B cell (primary cell): ENCODE measurements around the gene NDUFS7. TPM values are rescaled to one million over a fixed set of nuclear protein-coding genes. Genes with fewer than 3 reads are reported as not detected.

Experiments
- ATAC-seq: fragments of 200-7000 bp; cut with Tn5 transposase; one replicate; pipeline ENCODE4 v1.10.0; 2021; ENCODE audit warnings: low read depth, mild to moderate bottlenecking, moderate number of reproducible peaks, moderate library complexity
- CTCF ChIA-PET: fragments of 350-600 bp; sonication (Branson Sonifier 250); formaldehyde crosslinking; loops from one replicate; lab custom pipeline; 2021; ENCODE audit warnings: antibody characterized with exemption, inconsistent platforms; lab: Charles Lee
- POLR2A ChIA-PET: fragments of 350-600 bp; sonication (Branson Sonifier 250); formaldehyde crosslinking; loops from one replicate; lab custom pipeline; 2021; ENCODE audit warnings: antibody characterized with exemption; lab: Charles Lee
- DNase-seq: peaks from one replicate; pipeline ENCODE4 v3.0.0; 2013
- H2AFZ ChIP-seq: 2 replicates; pipeline ENCODE4 v1.6.1; 2012; ENCODE audit warnings: mild to moderate bottlenecking, low read depth, low read length; ENCODE audit not compliant: insufficient read depth, poor library complexity, severe bottlenecking
- H3K27ac ChIP-seq, 2 donors: 1 replicate in 1 of 2; 2 replicates in 1 of 2; pipeline ENCODE4 v1.5.1; 2012 to 2013; ENCODE audit warnings: low read length in 2 of 2, mild to moderate bottlenecking in 2 of 2, moderate library complexity in 1 of 2
- H3K27me3 ChIP-seq, 4 experiments: fragments of 200-600 bp in 1 of 4; sonication (generic) in 1 of 4; replicated peaks in 1 of 4; 1 replicate in 2 of 4; 2 replicates in 2 of 4; pipeline versions ENCODE4 v1.6.1 to v1.7.0; 2013 to 2016; ENCODE audit warnings: low read length in 3 of 4, mild to moderate bottlenecking in 2 of 4, mixed read lengths in 1 of 4, moderate library complexity in 1 of 4; ENCODE audit not compliant: insufficient read depth in 4 of 4, control insufficient read depth in 3 of 4; ENCODE audit errors: control extremely low read depth in 1 of 4
- H3K36me3 ChIP-seq, 2 experiments: replicated peaks in 1 of 2; 1 replicate in 1 of 2; 2 replicates in 1 of 2; pipeline versions ENCODE4 v1.6.1 to v1.7.1; 2013; ENCODE audit warnings: low read length in 1 of 2; ENCODE audit not compliant: insufficient read depth in 2 of 2, control insufficient read depth in 1 of 2; ENCODE audit errors: control extremely low read depth in 1 of 2, extremely low read depth in 1 of 2
- H3K4me1 ChIP-seq, 2 donors: fragments of 200-600 bp in 1 of 2; sonication (generic) in 1 of 2; 1 replicate in 1 of 2; 2 replicates in 1 of 2; pipeline versions ENCODE4 v1.5.1 to v1.6.1; 2013 to 2017; ENCODE audit warnings: low read length in 2 of 2; ENCODE audit not compliant: control insufficient read depth in 2 of 2, insufficient read depth in 2 of 2
- H3K4me2 ChIP-seq: replicated peaks from 2 replicates; pipeline ENCODE3; 2012; ENCODE audit warnings: mild to moderate bottlenecking, low read depth, low read length; ENCODE audit not compliant: poor library complexity, severe bottlenecking
- H3K4me3 ChIP-seq, 5 experiments: fragments of 200-600 bp in 1 of 5; sonication (generic) in 1 of 5; 1 replicate in 3 of 5; 2 replicates in 2 of 5; pipeline versions ENCODE4 v1.5.1 to v1.7.0; 2011 to 2016; ENCODE audit warnings: low read length in 4 of 5, mild to moderate bottlenecking in 4 of 5, low read depth in 2 of 5, control low read depth in 1 of 5, moderate library complexity in 1 of 5; ENCODE audit not compliant: insufficient read depth in 1 of 5; ENCODE audit errors: control extremely low read depth in 1 of 5, extremely low read depth in 1 of 5
- H3K79me2 ChIP-seq: fragments of 200-600 bp; sonication (generic); one replicate; pipeline ENCODE4 v1.6.0; 2016; ENCODE audit warnings: low read length; ENCODE audit not compliant: control insufficient read depth, insufficient read depth
- H3K9ac ChIP-seq: fragments of 200-600 bp; sonication (generic); 2 replicates; pipeline ENCODE4 v1.6.1; 2017; ENCODE audit warnings: mild to moderate bottlenecking, low read length, moderate library complexity
- H3K9me3 ChIP-seq, 3 donors: one replicate each; pipeline versions ENCODE4 v1.6.1 to v1.7.1; 2013; ENCODE audit warnings: low read length in 2 of 3; ENCODE audit not compliant: control insufficient read depth in 2 of 3, insufficient read depth in 1 of 3; ENCODE audit errors: control extremely low read depth in 1 of 3
- H4K20me1 ChIP-seq: 2 replicates; pipeline ENCODE4 v1.6.0; 2012; ENCODE audit warnings: mild to moderate bottlenecking, low read length; ENCODE audit not compliant: insufficient read depth, control insufficient read depth, poor library complexity, severe bottlenecking
- H3K27ac Mint-ChIP-seq: one replicate; pipeline ENCODE4 v1.8.0; 2021; ENCODE audit warnings: mixed read lengths
- H3K27me3 Mint-ChIP-seq: one replicate; pipeline ENCODE4 v1.8.0; 2021; ENCODE audit warnings: mixed read lengths
- H3K4me1 Mint-ChIP-seq: one replicate; pipeline ENCODE4 v1.8.0; 2021; ENCODE audit warnings: mixed read lengths
- H3K4me3 Mint-ChIP-seq: one replicate; pipeline ENCODE4 v1.8.0; 2021; ENCODE audit warnings: mixed read lengths
- H3K9me3 Mint-ChIP-seq: one replicate; pipeline ENCODE4 v1.8.0; 2022; ENCODE audit warnings: mixed read lengths; ENCODE audit not compliant: insufficient read depth
- EZH2 ChIP-seq: IDR thresholded peaks from 2 replicates; pipeline ENCODE4 v1.6.1; 2012; ENCODE audit warnings: borderline replicate concordance, low read depth, mild to moderate bottlenecking, moderate library complexity, low read length; ENCODE audit not compliant: insufficient read depth, poor library complexity, severe bottlenecking
- WGBS: methylation state at CpG from one replicate; pipeline ENCODE4 v1.1.5; 2013; ENCODE audit warnings: missing lambda C conversion rate; ENCODE audit not compliant: insufficient coverage; 5-methylcytosine and 5-hydroxymethylcytosine counted together
- intact Hi-C: fragments of 100-400 bp; cut with micrococcal nuclease; formaldehyde crosslinking; loops from one replicate; pipeline ENCODE4 v1.10.0; 2022
- polyA plus RNA-seq: library from polyadenylated mRNA; depleted of rRNA; stranded (reverse); fragments of >200 nt; gene quantifications from 2 replicates; pipeline ENCODE4 v1.2.3, GENCODE V29; 2012
- total RNA-seq, 2 donors: library from RNA; stranded (reverse); fragments of 120-200 nt in 1 of 2; gene quantifications; 1 replicate in 1 of 2; 2 replicates in 1 of 2; pipeline versions ENCODE4 v1.2.3 to v1.2.4, GENCODE V29; 2013 to 2022
- TF ChIP-seq, protein P1 (sequence below): fragments of 200-600 bp; IDR thresholded peaks from one replicate; pipeline ENCODE4 v1.8.0; 2022; ENCODE audit warnings: antibody characterized with exemption, mild to moderate bottlenecking

NDUFS7 gene
- total and polyA plus RNA-seq, 2 donors (not counting 1 experiment from before 2014, with no cell fraction given) = 58.8 to 141 TPM

DNA sequence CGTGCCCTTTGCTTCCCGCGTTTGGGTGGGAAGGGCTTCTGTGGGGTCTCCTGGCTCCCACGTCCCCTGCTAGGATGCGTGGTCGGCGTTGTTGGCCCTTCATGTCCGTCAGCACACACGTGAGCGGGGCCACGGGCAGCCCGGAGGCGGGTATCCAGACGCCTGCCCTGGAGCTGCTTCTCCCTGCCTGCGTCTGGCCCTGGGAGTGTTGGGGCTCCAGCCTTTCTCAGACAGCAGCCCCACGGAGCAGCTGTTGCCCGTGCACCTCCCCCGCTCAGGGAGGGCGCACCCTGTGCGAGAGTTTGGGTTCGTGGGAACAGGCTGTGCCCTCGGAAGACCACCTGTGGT lies 38.2 kb downstream of the NDUFS7 start:
- no peak overlapping the region for H3K27ac Mint-ChIP-seq
- peaks cover 4% of the 10 kb centered on the region for H3K4me1 Mint-ChIP-seq
- H3K4me1 ChIP-seq = no peaks in the 10 kb centered on the region
- peaks cover 0 to 80% of the 10 kb centered on the region in 2 experiments for H3K36me3 ChIP-seq
- H3K27ac ChIP-seq = no peak overlapping the region
- no peak overlapping the region for H3K4me2 ChIP-seq
- POLR2A ChIA-PET = no interaction called here
- no peak overlapping the region for H3K4me3 ChIP-seq
- TF ChIP-seq EZH2 = no peak
- TF ChIP-seq, protein P1, sequence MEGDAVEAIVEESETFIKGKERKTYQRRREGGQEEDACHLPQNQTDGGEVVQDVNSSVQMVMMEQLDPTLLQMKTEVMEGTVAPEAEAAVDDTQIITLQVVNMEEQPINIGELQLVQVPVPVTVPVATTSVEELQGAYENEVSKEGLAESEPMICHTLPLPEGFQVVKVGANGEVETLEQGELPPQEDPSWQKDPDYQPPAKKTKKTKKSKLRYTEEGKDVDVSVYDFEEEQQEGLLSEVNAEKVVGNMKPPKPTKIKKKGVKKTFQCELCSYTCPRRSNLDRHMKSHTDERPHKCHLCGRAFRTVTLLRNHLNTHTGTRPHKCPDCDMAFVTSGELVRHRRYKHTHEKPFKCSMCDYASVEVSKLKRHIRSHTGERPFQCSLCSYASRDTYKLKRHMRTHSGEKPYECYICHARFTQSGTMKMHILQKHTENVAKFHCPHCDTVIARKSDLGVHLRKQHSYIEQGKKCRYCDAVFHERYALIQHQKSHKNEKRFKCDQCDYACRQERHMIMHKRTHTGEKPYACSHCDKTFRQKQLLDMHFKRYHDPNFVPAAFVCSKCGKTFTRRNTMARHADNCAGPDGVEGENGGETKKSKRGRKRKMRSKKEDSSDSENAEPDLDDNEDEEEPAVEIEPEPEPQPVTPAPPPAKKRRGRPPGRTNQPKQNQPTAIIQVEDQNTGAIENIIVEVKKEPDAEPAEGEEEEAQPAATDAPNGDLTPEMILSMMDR = no peak
- no peaks in the 10 kb centered on the region for H3K27me3 Mint-ChIP-seq
- CTCF ChIA-PET = no interaction called here
- H3K9me3 Mint-ChIP-seq = no peaks in the 10 kb centered on the region
- DNase-seq (no peak), ATAC-seq (no peak)
- intact Hi-C loops = no loop called here
- peaks cover 76% of the 10 kb centered on the region for H3K79me2 ChIP-seq
- no peak overlapping the region for H2AFZ ChIP-seq
- H3K4me3 Mint-ChIP-seq = no peak overlapping the region
- WGBS = 97% methylated on average over 22 of the region's 22 CpGs
- no peaks in the 10 kb centered on the region for H3K27me3 ChIP-seq
- H3K9ac ChIP-seq = no peak overlapping the region
- no peaks in the 10 kb centered on the region for H3K9me3 ChIP-seq
- peaks cover 94% of the 10 kb centered on the region for H4K20me1 ChIP-seq

DNA sequence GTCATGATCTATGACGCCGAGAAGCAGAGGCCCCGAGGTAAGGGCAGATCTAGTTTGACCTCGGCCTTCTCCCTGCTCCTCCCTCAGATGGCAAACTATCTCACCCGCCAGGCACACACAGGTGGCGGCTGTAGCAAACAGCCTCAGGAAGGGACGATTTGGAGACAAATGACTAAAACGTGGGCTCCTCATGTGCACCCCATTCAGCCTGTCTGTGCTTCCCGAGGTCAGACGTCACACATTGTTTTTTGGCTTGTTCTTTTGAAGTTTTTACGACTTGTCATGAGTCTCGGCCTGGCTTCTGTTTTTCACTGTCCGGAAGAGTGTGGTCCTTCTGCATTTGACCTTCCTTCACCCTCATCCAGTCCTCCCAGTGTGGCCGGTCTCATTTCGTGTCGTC lies 38.7 kb downstream of the NDUFS7 start:
- Mint-ChIP-seq H3K4me1 (peaks cover 3% of the 10 kb centered on the region), H3K9me3 (no peaks in the 10 kb centered on the region), H3K4me3 (no peak overlapping the region), H3K27me3 (no peaks in the 10 kb centered on the region), H3K27ac (no peak overlapping the region)
- Histone ChIP-seq H3K27ac (no peak overlapping the region), H3K36me3 (peaks cover 0 to 76% of the 10 kb centered on the region in 2 experiments), H3K4me2 (no peak overlapping the region), H3K4me3 (no peak overlapping the region), H3K9me3 (no peaks in the 10 kb centered on the region), H3K27me3 (no peaks in the 10 kb centered on the region), H3K9ac (no peak overlapping the region), H3K4me1 (no peaks in the 10 kb centered on the region), H2AFZ (no peak overlapping the region), H3K79me2 (peaks cover 71% of the 10 kb centered on the region), H4K20me1 (peaks cover 94% of the 10 kb centered on the region)
- WGBS = 94% methylated on average over 13 of the region's 16 CpGs
- DNase-seq (no peak), ATAC-seq (no peak)
- TF ChIP-seq EZH2 = no peak
- TF ChIP-seq, protein P1 = no peak
- CTCF ChIA-PET = no interaction called here
- intact Hi-C loops = no loop called here
- POLR2A ChIA-PET = no interaction called here
